NCI-H345 treated with DMSO at 0.1 percent for 48 hours (cell line): Measurements from ENCODE around the gene ZCRB1.
"Not testable (repeated sequence)": the region's sequence is repeated elsewhere in the genome, so short reads cannot be mapped to it uniquely, and the experiment has no call there.

Experiments
- DNase-seq: peaks from one replicate; lab custom pipeline; 2025; ENCODE audit not compliant: unreplicated experiment; lab: John Stamatoyannopoulos, UW

Gene ZCRB1

GRCh38 chr12:42330097-42330496 lies 4.2 kb upstream of the ZCRB1 start:
- not testable (repeated sequence) for DNase-seq

- no peak for DNase-seq
These were observed 1.3 kb upstream of the ZCRB1 start for GRCh38 chr12:42327227-42327590.

- no peak for DNase-seq
These were observed 790 bp upstream of the ZCRB1 start for GRCh38 chr12:42326541-42327226.

- no peak for DNase-seq
These were observed 605 bp downstream of the ZCRB1 start for GRCh38 chr12:42325326-42325652.

- no peak for DNase-seq
These were observed 2.0 kb downstream of the ZCRB1 start for GRCh38 chr12:42323856-42324255.

- no peak for DNase-seq
These were observed 3.3 kb downstream of the ZCRB1 start for GRCh38 chr12:42322567-42322966.

GRCh38 chr12:42320796-42321195 lies 5.1 kb downstream of the ZCRB1 start:
- no peak for DNase-seq

GRCh38 chr12:42315108-42315507 lies 10.8 kb downstream of the ZCRB1 start:
- no peak for DNase-seq

- no peak for DNase-seq
These were observed 15.9 kb downstream of the ZCRB1 start for GRCh38 chr12:42309996-42310395.

GRCh38 chr12:42308390-42308789 lies 17.5 kb downstream of the ZCRB1 start:
- DNase-seq = no peak

GRCh38 chr12:42306297-42306696 lies 19.6 kb downstream of the ZCRB1 start:
- DNase-seq = no peak

GRCh38 chr12:42299392-42300308 lies 26.2 kb downstream of the ZCRB1 start:
- no peak for DNase-seq

GRCh38 chr12:42298887-42299286 lies 27.0 kb downstream of the ZCRB1 start:
- DNase-seq = no peak

- no peak for DNase-seq
These were observed 29.3 kb downstream of the ZCRB1 start for GRCh38 chr12:42296503-42297109.

GRCh38 chr12:42291680-42292079 lies 34.2 kb downstream of the ZCRB1 start:
- no peak for DNase-seq

- DNase-seq = no peak
These were observed 37.4 kb downstream of the ZCRB1 start for GRCh38 chr12:42288544-42288943.

- no peak for DNase-seq
These were observed 39.2 kb downstream of the ZCRB1 start for GRCh38 chr12:42286741-42287140.

GRCh38 chr12:42285431-42285830 lies 40.5 kb downstream of the ZCRB1 start:
- DNase-seq = no peak

- DNase-seq = no peak
These were observed 41.0 kb downstream of the ZCRB1 start for GRCh38 chr12:42284876-42285275.

- DNase-seq = no peak
These were observed 41.7 kb downstream of the ZCRB1 start for GRCh38 chr12:42284157-42284556.

- DNase-seq = no peak
These were observed 42.2 kb downstream of the ZCRB1 start for GRCh38 chr12:42283739-42284138.

GRCh38 chr12:42282294-42282693 lies 43.6 kb downstream of the ZCRB1 start:
- DNase-seq = no peak
